A673 (cell line): ENCODE results near the gene MCRS1. TPM values are rescaled to one million over a fixed set of nuclear protein-coding genes. Genes with fewer than 3 reads are reported as not detected.
A peak's percentile ranks its signal among the peaks of the same experiment; 100 is the strongest.

Experiments used
- BruUV-seq: library from RNA; stranded (reverse); fragments of 400-500 nt; replicated peaks from 2 replicates; lab custom pipeline; 2021; lab: Mats Ljungman, UMichigan
- CTCF ChIA-PET: fragments of 300-600 bp; sonication (Branson Sonifier 250); formaldehyde crosslinking; loops from one replicate; lab custom pipeline; 2022; ENCODE audit warnings: antibody characterized with exemption; lab: Charles Lee
- POLR2A ChIA-PET: fragments of 300-600 bp; sonication (Branson Sonifier 250); formaldehyde crosslinking; loops from one replicate; lab custom pipeline; 2022; ENCODE audit warnings: antibody characterized with exemption; ENCODE audit not compliant: low non-redundant PET; lab: Charles Lee
- DNase-seq: peaks from one replicate; pipeline ENCODE4 v3.0.0-alpha.2; 2015; ENCODE audit warnings: low spot score
- H3K27ac ChIP-seq: fragments of 200-600 bp; sonication (generic); 2 replicates; pipeline ENCODE4 v1.5.1; 2016; ENCODE audit warnings: mixed run types, low read depth, mild to moderate bottlenecking, mixed read lengths, antibody characterized with exemption, low read length; ENCODE audit not compliant: poor library complexity, severe bottlenecking
- H3K27me3 ChIP-seq: fragments of 200-600 bp; sonication (generic); replicated peaks from 2 replicates; pipeline ENCODE4 v1.6.1; 2017; ENCODE audit warnings: mixed run types, low read depth, mild to moderate bottlenecking, mixed read lengths, antibody characterized with exemption, low read length; ENCODE audit not compliant: insufficient read depth, poor library complexity
- H3K36me3 ChIP-seq: fragments of 200-600 bp; sonication (generic); 2 replicates; pipeline ENCODE4 v1.6.1; 2016; ENCODE audit warnings: mixed run types, mild to moderate bottlenecking, mixed read lengths, antibody characterized with exemption, low read length; ENCODE audit not compliant: insufficient read depth, poor library complexity, severe bottlenecking
- H3K4me1 ChIP-seq: fragments of 200-600 bp; sonication (generic); 2 replicates; pipeline ENCODE4 v1.6.1; 2017; ENCODE audit warnings: mixed run types, mild to moderate bottlenecking, mixed read lengths, antibody characterized with exemption, low read length; ENCODE audit not compliant: insufficient read depth, poor library complexity, severe bottlenecking
- H3K4me3 ChIP-seq: fragments of 200-600 bp; sonication (generic); 2 replicates; pipeline ENCODE4 v1.5.1; 2016; ENCODE audit warnings: low read depth, mixed run types, mild to moderate bottlenecking, mixed read lengths, low read length; ENCODE audit not compliant: poor library complexity, severe bottlenecking
- H3K9me3 ChIP-seq: fragments of 200-600 bp; sonication (generic); 2 replicates; pipeline ENCODE4 v1.6.1; 2016; ENCODE audit warnings: mixed run types, low read depth, mild to moderate bottlenecking, mixed read lengths, antibody characterized with exemption, low read length; ENCODE audit not compliant: poor library complexity, severe bottlenecking
- EZH2 ChIP-seq: fragments of 200-600 bp; sonication (generic); IDR thresholded peaks from 2 replicates; pipeline ENCODE4 v1.6.1; 2017; ENCODE audit warnings: borderline replicate concordance, low read depth, mild to moderate bottlenecking, mixed read lengths, antibody characterized with exemption, low read length; ENCODE audit not compliant: poor library complexity, severe bottlenecking
- intact Hi-C: fragments of 100-400 bp; cut with micrococcal nuclease; formaldehyde crosslinking; loops from one replicate; pipeline ENCODE4 v1.10.0; 2022; ENCODE audit not compliant: unreplicated experiment
- total RNA-seq: library from RNA; stranded (reverse); gene quantifications from 2 replicates; pipeline ENCODE4 v1.2.3, GENCODE V29; 2021
- TF ChIP-seq, protein P1 (sequence below): fragments of 300-800, 200-600 bp; sonication (generic); conservative IDR thresholded peaks from 2 replicates; pipeline ENCODE4 v1.5.1; 2017; ENCODE audit warnings: low read depth, mild to moderate bottlenecking, antibody characterized with exemption, low read length, moderate library complexity, mixed read lengths

MCRS1 gene
- total RNA-seq, 1 experiment from 2014 or later = 79.6 TPM

DNA sequence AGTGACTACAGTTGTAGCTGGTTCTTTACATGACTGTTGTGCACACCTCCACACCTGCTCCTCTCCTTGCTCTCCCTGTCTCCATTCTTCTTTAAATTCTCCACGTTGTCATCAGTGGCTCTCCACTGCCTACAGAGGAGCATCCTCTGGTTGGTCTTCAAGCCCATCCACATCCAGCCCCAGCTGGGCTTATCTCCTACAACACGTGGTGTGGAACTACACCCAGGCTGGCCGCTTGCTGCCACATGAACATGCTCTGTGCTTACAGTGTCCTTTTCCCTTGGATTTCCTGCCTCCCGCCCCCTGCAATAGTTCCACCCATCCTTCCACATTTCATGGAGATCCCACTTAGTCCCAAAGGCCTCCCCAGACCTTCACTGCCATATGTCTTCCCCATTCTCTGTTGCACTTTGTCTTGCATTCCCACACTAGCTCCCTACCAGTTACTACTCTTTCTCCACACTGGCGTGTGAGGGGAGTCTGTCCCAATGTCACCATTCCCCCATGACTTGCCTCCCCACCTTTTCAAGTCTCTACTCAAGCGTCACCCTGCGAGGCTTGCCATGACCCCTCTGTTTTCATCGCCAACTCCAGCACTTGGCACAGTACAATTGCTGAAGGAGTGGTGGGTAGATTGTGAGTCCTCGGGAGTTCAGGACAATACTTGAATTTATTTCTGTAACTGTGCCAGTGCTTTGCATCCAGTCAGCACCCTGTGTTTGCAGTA is 9.8 kb upstream of the MCRS1 start:
- DNase-seq = no peak
- no peaks in the 10 kb centered on the region for H3K9me3 ChIP-seq
- TF ChIP-seq, protein P1, sequence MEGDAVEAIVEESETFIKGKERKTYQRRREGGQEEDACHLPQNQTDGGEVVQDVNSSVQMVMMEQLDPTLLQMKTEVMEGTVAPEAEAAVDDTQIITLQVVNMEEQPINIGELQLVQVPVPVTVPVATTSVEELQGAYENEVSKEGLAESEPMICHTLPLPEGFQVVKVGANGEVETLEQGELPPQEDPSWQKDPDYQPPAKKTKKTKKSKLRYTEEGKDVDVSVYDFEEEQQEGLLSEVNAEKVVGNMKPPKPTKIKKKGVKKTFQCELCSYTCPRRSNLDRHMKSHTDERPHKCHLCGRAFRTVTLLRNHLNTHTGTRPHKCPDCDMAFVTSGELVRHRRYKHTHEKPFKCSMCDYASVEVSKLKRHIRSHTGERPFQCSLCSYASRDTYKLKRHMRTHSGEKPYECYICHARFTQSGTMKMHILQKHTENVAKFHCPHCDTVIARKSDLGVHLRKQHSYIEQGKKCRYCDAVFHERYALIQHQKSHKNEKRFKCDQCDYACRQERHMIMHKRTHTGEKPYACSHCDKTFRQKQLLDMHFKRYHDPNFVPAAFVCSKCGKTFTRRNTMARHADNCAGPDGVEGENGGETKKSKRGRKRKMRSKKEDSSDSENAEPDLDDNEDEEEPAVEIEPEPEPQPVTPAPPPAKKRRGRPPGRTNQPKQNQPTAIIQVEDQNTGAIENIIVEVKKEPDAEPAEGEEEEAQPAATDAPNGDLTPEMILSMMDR = no peak
- no peak for TF ChIP-seq EZH2
- peaks cover 6% of the 10 kb centered on the region for H3K36me3 ChIP-seq
- intact Hi-C loops = no loop called here
- no peaks in the 10 kb centered on the region for H3K27me3 ChIP-seq
- H3K27ac ChIP-seq = no peak overlapping the region
- no peaks in the 10 kb centered on the region for H3K4me1 ChIP-seq
- ChIA-PET POLR2A (no interaction called here), CTCF (no interaction called here)
- BruUV-seq = no TSS peak
- H3K4me3 ChIP-seq = no peak overlapping the region

DNA sequence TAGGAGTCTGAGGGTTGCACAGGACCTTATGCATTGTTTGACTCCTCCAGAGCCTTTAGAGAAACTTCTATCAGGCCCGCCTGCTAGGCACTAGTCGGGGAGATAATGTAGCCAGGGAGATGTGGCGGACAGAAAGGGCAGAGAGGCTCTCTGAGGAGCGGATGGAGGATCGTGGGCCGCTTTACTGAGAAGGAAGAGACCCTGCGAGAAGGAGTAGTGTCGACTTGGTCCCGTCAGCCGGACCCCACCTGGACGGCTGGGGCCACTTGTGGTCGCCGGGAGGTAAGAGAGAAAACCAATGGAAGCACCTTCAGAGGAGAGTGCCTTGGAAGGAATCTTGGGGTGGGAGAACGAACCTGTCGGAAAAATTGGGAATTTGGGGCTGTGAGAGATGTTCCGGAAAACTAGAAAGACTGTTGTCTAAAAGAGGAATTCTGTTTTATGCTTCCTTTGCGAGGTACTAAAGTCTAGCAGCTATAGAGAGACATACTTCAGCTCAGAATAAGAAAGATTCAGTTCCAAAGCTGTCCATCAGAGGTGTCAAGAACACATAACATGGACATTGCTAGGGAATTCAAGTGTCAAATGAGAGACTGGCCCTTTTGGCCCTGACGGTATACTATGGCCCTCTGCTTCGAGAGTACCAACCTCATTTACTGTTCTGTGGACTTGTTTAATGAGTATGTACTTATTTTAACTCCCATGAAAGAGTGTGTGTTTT is 660 bp upstream of the MCRS1 start:
- Histone ChIP-seq H3K27ac (peak overlapping the region; percentile 96), H3K4me3 (peak overlapping the region; percentile 89), H3K27me3 (no peaks in the 10 kb centered on the region), H3K36me3 (peaks cover 27% of the 10 kb centered on the region), H3K9me3 (no peaks in the 10 kb centered on the region), H3K4me1 (peaks cover 8% of the 10 kb centered on the region)
- ChIA-PET POLR2A (interaction anchor here (0.7 kb wide), 1 partner anchor 246 kb away, joined by 7 read pairs; the partner anchor contains the start of gene TROAP), CTCF (interaction anchor here (0.6 kb wide), 2 partner anchors 16 to 55 kb away, joined by 7 to 8 read pairs; no protein-coding TSS in a partner anchor)
- TSS peak; percentile 61 for BruUV-seq
- intact Hi-C loops = no loop called here
- TF ChIP-seq, protein P1 = no peak
- TF ChIP-seq EZH2 = no peak
- DNase-seq = no peak

DNA sequence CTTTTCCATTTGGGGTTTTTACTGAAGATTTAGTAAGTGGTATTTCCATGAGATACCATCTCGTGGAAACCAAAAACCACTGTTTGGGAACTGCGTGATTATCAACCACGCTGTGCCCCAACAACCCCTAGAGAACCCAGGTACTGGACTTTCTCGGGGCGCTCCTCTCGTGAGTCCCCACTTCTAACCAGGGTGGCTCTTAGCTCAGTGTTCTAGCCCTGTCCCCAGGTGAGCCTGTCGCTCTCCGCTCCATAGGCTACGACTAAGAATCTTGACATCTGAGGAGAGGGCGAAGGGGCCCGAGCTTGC is 686 bp downstream of the MCRS1 start:
- H3K9me3 ChIP-seq = no peaks in the 10 kb centered on the region
- peaks cover 8% of the 10 kb centered on the region for H3K4me1 ChIP-seq
- peak overlapping the region; percentile 96 for H3K27ac ChIP-seq
- peaks cover 37% of the 10 kb centered on the region for H3K36me3 ChIP-seq
- no peak for DNase-seq
- intact Hi-C loops = no loop called here
- H3K4me3 ChIP-seq = peak overlapping the region; percentile 89
- CTCF ChIA-PET = interaction anchor here (0.6 kb wide), 1 partner anchor 417 kb away, joined by 3 read pairs; no protein-coding TSS in a partner anchor
- TF ChIP-seq, protein P1 = no peak
- no peak for TF ChIP-seq EZH2
- H3K27me3 ChIP-seq = no peaks in the 10 kb centered on the region
- no TSS peak for BruUV-seq
- POLR2A ChIA-PET = interaction anchor here (0.6 kb wide), 1 partner anchor 16 kb away, joined by 3 read pairs; no protein-coding TSS in a partner anchor
